Dendritic cell treated with granulocyte-macrophage colony-stimulating factor and Interleukin-4, amounts not matched to agents 40 ng/mL and 50 ng/mL, for 4 days (primary cell): Measurements from ENCODE around the gene SAP25.

Experiments
- H3K27ac Mint-ChIP-seq: one replicate; pipeline ENCODE4 v1.8.0; 2022; ENCODE audit warnings: mild to moderate bottlenecking, mixed read lengths
- H3K27me3 Mint-ChIP-seq: one replicate; pipeline ENCODE4 v1.8.0; 2022; ENCODE audit warnings: mild to moderate bottlenecking, mixed read lengths
- H3K36me3 Mint-ChIP-seq: one replicate; pipeline ENCODE4 v1.8.0; 2022; ENCODE audit warnings: low read depth, mixed read lengths
- H3K4me1 Mint-ChIP-seq: one replicate; pipeline ENCODE4 v1.8.0; 2022; ENCODE audit warnings: low read depth, mixed read lengths
- H3K4me3 Mint-ChIP-seq: one replicate; pipeline ENCODE4 v1.8.0; 2022; ENCODE audit warnings: mild to moderate bottlenecking, moderate library complexity, mixed read lengths
- H3K9me3 Mint-ChIP-seq: one replicate; pipeline ENCODE4 v1.8.0; 2022; ENCODE audit warnings: mixed read lengths
- intact Hi-C: fragments of 100-400 bp; cut with micrococcal nuclease; formaldehyde crosslinking; loops from one replicate; pipeline ENCODE4 v1.15.0; 2022

Gene SAP25

GRCh38 chr7:100575746-100576383 lies 2.2 kb upstream of the SAP25 start:
- no peak overlapping the region for H3K27ac Mint-ChIP-seq
- no peak overlapping the region for H3K4me3 Mint-ChIP-seq
- H3K27me3 Mint-ChIP-seq: peaks cover 36% of the 10 kb centered on the region
- intact Hi-C loops: no loop called here
- H3K36me3 Mint-ChIP-seq: no peaks in the 10 kb centered on the region
- H3K4me1 Mint-ChIP-seq: peaks cover 36% of the 10 kb centered on the region
- no peaks in the 10 kb centered on the region for H3K9me3 Mint-ChIP-seq

- Mint-ChIP-seq H3K4me3 (no peak overlapping the region), H3K36me3 (no peaks in the 10 kb centered on the region), H3K27me3 (peaks cover 42% of the 10 kb centered on the region), H3K27ac (no peak overlapping the region), H3K4me1 (peaks cover 43% of the 10 kb centered on the region), H3K9me3 (no peaks in the 10 kb centered on the region)
- intact Hi-C loops: no loop called here
These were observed 1.5 kb upstream of the SAP25 start for GRCh38 chr7:100575206-100575631.

GRCh38 chr7:100574362-100575205 lies 884 bp upstream of the SAP25 start:
- H3K27ac Mint-ChIP-seq: no peak overlapping the region
- no peaks in the 10 kb centered on the region for H3K36me3 Mint-ChIP-seq
- H3K4me1 Mint-ChIP-seq: peaks cover 48% of the 10 kb centered on the region
- no peaks in the 10 kb centered on the region for H3K9me3 Mint-ChIP-seq
- peaks cover 47% of the 10 kb centered on the region for H3K27me3 Mint-ChIP-seq
- intact Hi-C loops: no loop called here
- no peak overlapping the region for H3K4me3 Mint-ChIP-seq

- Mint-ChIP-seq H3K36me3 (no peaks in the 10 kb centered on the region), H3K9me3 (no peaks in the 10 kb centered on the region), H3K4me1 (peaks cover 61% of the 10 kb centered on the region), H3K27ac (no peak overlapping the region), H3K4me3 (no peak overlapping the region), H3K27me3 (peaks cover 59% of the 10 kb centered on the region)
- intact Hi-C loops: no loop called here
These were observed 588 bp downstream of the SAP25 start for GRCh38 chr7:100572949-100573675.

GRCh38 chr7:100572281-100572948 lies 1.3 kb downstream of the SAP25 start:
- Mint-ChIP-seq H3K9me3 (no peaks in the 10 kb centered on the region), H3K4me1 (peaks cover 61% of the 10 kb centered on the region), H3K4me3 (no peak overlapping the region), H3K27ac (peak overlapping the region; percentile 30), H3K27me3 (peaks cover 61% of the 10 kb centered on the region), H3K36me3 (no peaks in the 10 kb centered on the region)
- intact Hi-C loops: no loop called here

GRCh38 chr7:100571829-100572116 lies 1.9 kb downstream of the SAP25 start:
- H3K27ac Mint-ChIP-seq: peak overlapping the region; percentile 30
- peaks cover 61% of the 10 kb centered on the region for H3K27me3 Mint-ChIP-seq

GRCh38 chr7:100570954-100571828 lies 2.5 kb downstream of the SAP25 start:
- Mint-ChIP-seq H3K4me3 (no peak overlapping the region), H3K27ac (no peak overlapping the region), H3K27me3 (peaks cover 61% of the 10 kb centered on the region), H3K4me1 (peaks cover 61% of the 10 kb centered on the region), H3K9me3 (no peaks in the 10 kb centered on the region), H3K36me3 (peaks cover 12% of the 10 kb centered on the region)
- intact Hi-C loops: no loop called here

More at GRCh38 chr7:100571829-100572116, 1.9 kb downstream of the SAP25 start:
- intact Hi-C loops: no loop called here
- Mint-ChIP-seq H3K36me3 (peaks cover 6% of the 10 kb centered on the region), H3K4me3 (no peak overlapping the region), H3K9me3 (no peaks in the 10 kb centered on the region), H3K4me1 (peaks cover 61% of the 10 kb centered on the region)

GRCh38 chr7:100568896-100569844 lies 4.5 kb downstream of the SAP25 start:
- Mint-ChIP-seq H3K36me3 (peaks cover 32% of the 10 kb centered on the region), H3K4me3 (peak overlapping the region; percentile 59), H3K9me3 (no peaks in the 10 kb centered on the region), H3K27ac (peak overlapping the region; percentile 11), H3K27me3 (peaks cover 54% of the 10 kb centered on the region), H3K4me1 (peaks cover 51% of the 10 kb centered on the region)
- intact Hi-C loops: no loop called here

- H3K4me3 Mint-ChIP-seq: no peak overlapping the region
- peaks cover 50% of the 10 kb centered on the region for H3K27me3 Mint-ChIP-seq
These were observed 5.4 kb downstream of the SAP25 start for GRCh38 chr7:100568176-100568895.

GRCh38 chr7:100567751-100568175 lies 5.9 kb downstream of the SAP25 start:
- peaks cover 46% of the 10 kb centered on the region for H3K36me3 Mint-ChIP-seq
- H3K27me3 Mint-ChIP-seq: peaks cover 44% of the 10 kb centered on the region
- no peak overlapping the region for H3K27ac Mint-ChIP-seq
- H3K4me1 Mint-ChIP-seq: peaks cover 50% of the 10 kb centered on the region
- no peaks in the 10 kb centered on the region for H3K9me3 Mint-ChIP-seq
- intact Hi-C loops: no loop called here
- H3K4me3 Mint-ChIP-seq: no peak overlapping the region

More at GRCh38 chr7:100568176-100568895, 5.4 kb downstream of the SAP25 start:
- intact Hi-C loops: no loop called here
- no peaks in the 10 kb centered on the region for H3K9me3 Mint-ChIP-seq
- H3K4me1 Mint-ChIP-seq: peaks cover 56% of the 10 kb centered on the region
- H3K36me3 Mint-ChIP-seq: peaks cover 41% of the 10 kb centered on the region
- no peak overlapping the region for H3K27ac Mint-ChIP-seq

GRCh38 chr7:100567031-100567730 lies 6.5 kb downstream of the SAP25 start:
- H3K27me3 Mint-ChIP-seq: peaks cover 38% of the 10 kb centered on the region
- no peak overlapping the region for H3K4me3 Mint-ChIP-seq
- no peak overlapping the region for H3K27ac Mint-ChIP-seq
- no peaks in the 10 kb centered on the region for H3K9me3 Mint-ChIP-seq
- peaks cover 45% of the 10 kb centered on the region for H3K4me1 Mint-ChIP-seq
- intact Hi-C loops: no loop called here
- peaks cover 52% of the 10 kb centered on the region for H3K36me3 Mint-ChIP-seq
